HepG2 (cell line): ENCODE data around the gene SSU72. TPM values are rescaled to one million over a fixed set of nuclear protein-coding genes. Genes with fewer than 3 reads are reported as not detected.

ENCODE experiments used
- FIP1L1 ChIP-seq: fragments of 200-400 bp; formaldehyde crosslinking; IDR thresholded peaks from 2 replicates; pipeline ENCODE4 v1.6.1; 2018; ENCODE audit warnings: low read depth, mild to moderate bottlenecking, low read length, moderate library complexity, borderline replicate concordance; ENCODE audit not compliant: insufficient read depth
- HNF4G ChIP-seq, 2 experiments: sonication (generic) in 1 of 2; formaldehyde crosslinking in 1 of 2; IDR thresholded peaks; 2 replicates each; pipeline versions ENCODE4 v1.4.0 to v1.6.1; 2011 to 2020; ENCODE audit warnings: borderline replicate concordance in 2 of 2, low read depth in 2 of 2, mild to moderate bottlenecking in 2 of 2, low read length in 1 of 2, missing genetic modification reagents in 1 of 2, moderate library complexity in 1 of 2
- IRF2 ChIP-seq: IDR thresholded peaks from 2 replicates; pipeline ENCODE4 v1.6.1; 2018; ENCODE audit warnings: missing genetic modification reagents, missing compliant biosample characterization
- IRF9 ChIP-seq: sonication (generic); formaldehyde crosslinking; IDR thresholded peaks from 2 replicates; pipeline ENCODE4 v1.8.0; 2022; ENCODE audit warnings: missing genetic modification reagents, mild to moderate bottlenecking, borderline replicate concordance
- JDP2 ChIP-seq: sonication (generic); formaldehyde crosslinking; IDR thresholded peaks from 2 replicates; pipeline ENCODE4 v1.8.1; 2022; ENCODE audit warnings: missing genetic modification reagents, borderline replicate concordance
- JUND ChIP-seq: sonication (generic); formaldehyde crosslinking; IDR thresholded peaks from 2 replicates; pipeline ENCODE4 v1.8.0; 2022; ENCODE audit warnings: mild to moderate bottlenecking, missing genetic modification reagents
- LCORL ChIP-seq, 2 experiments: fragments of 450-650 bp in 1 of 2; sonication (generic) in 1 of 2; formaldehyde crosslinking in 1 of 2; IDR thresholded peaks; 2 replicates each; pipeline versions ENCODE4 v1.5.0 to v1.6.1; 2017 to 2020; ENCODE audit warnings: antibody characterized with exemption in 1 of 2, missing genetic modification reagents in 1 of 2
- MAFK ChIP-seq, 2 experiments: IDR thresholded peaks in 1 of 2; conservative IDR thresholded peaks in 1 of 2; 2 replicates each; pipeline ENCODE4 v1.6.1; 2011; ENCODE audit warnings: improper control_type of control experiment in 2 of 2, low read length in 2 of 2
- NCOA5 ChIP-seq: sonication (generic); formaldehyde crosslinking; IDR thresholded peaks from 2 replicates; pipeline ENCODE4 v1.4.0; 2020; ENCODE audit warnings: missing genetic modification reagents
- PRDM10 ChIP-seq: sonication (generic); formaldehyde crosslinking; IDR thresholded peaks from 2 replicates; pipeline ENCODE4 v1.4.0; 2020; ENCODE audit warnings: low read depth, missing genetic modification reagents
- RAD51 ChIP-seq: fragments of 450-650 bp; IDR thresholded peaks from 2 replicates; pipeline ENCODE4 v1.6.1; 2016; ENCODE audit warnings: borderline replicate concordance
- SMC3 ChIP-seq: IDR thresholded peaks from 2 replicates; pipeline ENCODE4 v1.6.1; 2011; ENCODE audit warnings: low read length, improper control_type of control experiment
- SOX5 ChIP-seq: IDR thresholded peaks from 2 replicates; pipeline ENCODE4 v1.6.1; 2016; ENCODE audit warnings: borderline replicate concordance
- TFAP4 ChIP-seq: sonication (generic); IDR thresholded peaks from 2 replicates; pipeline ENCODE4 v1.6.1; 2016; ENCODE audit warnings: low read depth, borderline replicate concordance
- TGIF2 ChIP-seq: IDR thresholded peaks from 2 replicates; pipeline ENCODE4 v1.6.1; 2016; ENCODE audit warnings: control low read depth, missing compliant biosample characterization
- ZNF205 ChIP-seq: IDR thresholded peaks from 2 replicates; pipeline ENCODE4 v1.6.1; 2018; ENCODE audit warnings: missing biosample characterization, missing genetic modification reagents
- ZNF251 ChIP-seq: sonication (generic); formaldehyde crosslinking; IDR thresholded peaks from 2 replicates; pipeline ENCODE4 v1.9.0; 2021; ENCODE audit warnings: mild to moderate bottlenecking, missing genetic modification reagents
- ZNF256 ChIP-seq: sonication (generic); formaldehyde crosslinking; conservative IDR thresholded peaks from 2 replicates; pipeline ENCODE4 v1.4.0; 2020; ENCODE audit warnings: missing genetic modification reagents
- ZNF570 ChIP-seq: sonication (generic); formaldehyde crosslinking; IDR thresholded peaks from 2 replicates; pipeline ENCODE4 v1.4.0; 2020; ENCODE audit warnings: mild to moderate bottlenecking, missing genetic modification reagents, borderline replicate concordance
- ZNF614 ChIP-seq: IDR thresholded peaks from 2 replicates; pipeline ENCODE4 v1.6.1; 2018; ENCODE audit warnings: missing biosample characterization, missing genetic modification reagents, inconsistent platforms, borderline replicate concordance
- ZNF691 ChIP-seq: sonication (generic); formaldehyde crosslinking; IDR thresholded peaks from 2 replicates; pipeline ENCODE4 v1.4.0; 2020; ENCODE audit warnings: missing genetic modification reagents, low read depth, mild to moderate bottlenecking, borderline replicate concordance
- ZNF792 ChIP-seq: IDR thresholded peaks from 2 replicates; pipeline ENCODE4 v1.6.1; 2016
- ZNF878 ChIP-seq: sonication (generic); formaldehyde crosslinking; IDR thresholded peaks from 2 replicates; pipeline ENCODE4 v1.8.1; 2023; ENCODE audit warnings: mild to moderate bottlenecking, missing genetic modification reagents, moderate library complexity
- polyA plus RNA-seq, 8 experiments: library from polyadenylated mRNA; depleted of rRNA in 3 of 8; stranded (reverse) in 7 of 8; unstranded in 1 of 8; fragments of >200 nt; fragmentation: Illumina TruSeq in 4 of 8; extraction: Trizol in 4 of 8; gene quantifications; 2 replicates each; pipeline versions ENCODE4 v1.2.1 to v1.2.3, GENCODE V29; 2011 to 2016; ENCODE audit warnings: low read depth in 4 of 8, missing spikeins in 1 of 8, mixed read lengths in 1 of 8; ENCODE audit not compliant: insufficient read depth in 1 of 8
- total RNA-seq, 5 experiments: library from RNA; depleted of rRNA; stranded (reverse); fragments of >200 nt; fragmentation: Illumina TruSeq; extraction: Trizol; gene quantifications; 2 replicates each; pipeline ENCODE4 v1.2.3, GENCODE V29; 2016; ENCODE audit warnings: low read depth in 1 of 5

The SSU72 gene
- total and polyA plus RNA-seq, 2 of the 13 experiments (the other 11 are each of a cell fraction or from before 2014, with no cell fraction given), result 42.8 to 67.1 TPM

- peak; percentile 34; the same call in 1 of the 2 replicates for TF ChIP-seq ZNF614 (CRISPR knock-in tag)
- peak; percentile 40; the same call in 1 of the 2 replicates for TF ChIP-seq ZNF792 (CRISPR knock-in tag)
- peak; percentile 92 for TF ChIP-seq IRF2 (CRISPR knock-in tag)
- TF ChIP-seq JUND (CRISPR knock-in tag), result peak; percentile 36; the same call in 1 of the 2 replicates
- TF ChIP-seq TGIF2 (CRISPR knock-in tag), result peak; percentile 88
- TF ChIP-seq PRDM10 (CRISPR knock-in tag), result peak; percentile 73; the same call in 1 of the 2 replicates
- no peak for TF ChIP-seq ZNF691 (CRISPR knock-in tag)
- peak; percentile 27; the same call in 1 of the 2 replicates for TF ChIP-seq IRF9 (CRISPR knock-in tag)
- TF ChIP-seq NCOA5 (CRISPR knock-in tag), result no peak
- no peak for TF ChIP-seq SMC3
- no peak for TF ChIP-seq ZNF256 (CRISPR knock-in tag)
- peak; percentile 36; the same call in 1 of the 2 replicates for TF ChIP-seq SOX5 (CRISPR knock-in tag)
- no peak for TF ChIP-seq ZNF878 (CRISPR knock-in tag)
- TF ChIP-seq ZNF251 (CRISPR knock-in tag), result no peak
- TF ChIP-seq LCORL (IDR thresholded peaks at IDR 0.05), result no peak
- TF ChIP-seq LCORL (CRISPR knock-in tag; IDR thresholded peaks at IDR 0.05), result peak; percentile 49; the same call in 1 of the 2 replicates
- TF ChIP-seq TFAP4, result peak; percentile 87
- no peak for TF ChIP-seq RAD51
- TF ChIP-seq JDP2 (CRISPR knock-in tag), result no peak
- TF ChIP-seq ZNF205 (CRISPR knock-in tag), result 0 out of 2 replicates have a peak, but pooled peaks have one; percentile 45
- no peak for TF ChIP-seq HNF4G (IDR thresholded peaks at IDR 0.05; ENCODE audit: borderline replicate concordance, low read depth, low read length)
- TF ChIP-seq HNF4G (CRISPR knock-in tag; IDR thresholded peaks at IDR 0.05; ENCODE audit: borderline replicate concordance, low read depth), result no peak
- TF ChIP-seq ZNF570 (CRISPR knock-in tag), result no peak
- no peak for TF ChIP-seq FIP1L1
- TF ChIP-seq MAFK (conservative IDR thresholded peaks at IDR 0.05 in 1 of 2, IDR thresholded peaks at IDR 0.05 in 1 of 2; ENCODE audit: low read length in 2 of 2), result no peak
These were observed 63.0 kb downstream of the SSU72 start, which contains the start of gene ATAD3A (continued) for GRCh38 chr1:1511533-1512285.
